ENCODE results near the gene NXT2.

DNA sequence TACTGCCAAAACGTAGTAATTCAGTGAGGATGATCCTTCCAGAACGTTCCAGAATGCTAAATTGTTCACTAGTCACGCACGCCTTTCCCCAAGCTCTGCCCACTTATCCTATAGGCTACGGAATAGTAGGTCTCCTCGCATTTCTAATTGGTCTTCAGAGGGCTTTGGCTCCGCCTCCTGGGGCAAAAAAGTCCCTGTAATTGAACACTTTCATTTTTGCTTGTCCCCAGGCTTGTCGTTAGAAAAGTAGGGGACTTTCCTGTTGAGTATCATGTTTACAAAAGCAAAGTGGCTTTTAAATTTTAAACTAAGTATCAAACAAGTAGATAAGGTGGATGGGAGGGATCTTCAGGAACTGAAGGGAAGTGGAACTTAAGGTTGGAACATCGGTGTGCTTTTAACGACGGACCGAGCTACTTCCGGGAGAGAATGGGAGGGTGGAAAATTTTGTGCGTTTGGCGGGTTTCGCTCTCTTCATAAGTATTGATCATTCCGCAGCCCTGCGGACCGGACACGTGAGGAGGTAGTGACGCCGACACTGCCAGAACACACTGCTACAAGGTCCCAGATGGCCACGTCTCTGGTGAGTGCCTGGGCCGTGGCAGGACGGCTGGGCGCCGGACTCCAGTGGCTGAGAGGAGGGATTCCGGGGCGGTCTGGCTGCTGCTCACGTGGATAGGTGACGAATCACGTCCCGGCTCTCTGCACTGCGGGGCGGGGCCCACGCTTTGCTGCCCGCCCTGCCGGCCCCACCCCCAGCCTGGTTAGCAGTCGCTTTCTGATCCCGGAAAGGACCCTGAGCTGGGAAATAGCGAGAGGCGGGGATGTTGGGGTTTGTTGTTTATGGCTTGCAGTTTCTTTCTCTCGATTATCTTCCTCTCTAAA lies at the start of gene NXT2:
- TF ChIP-seq, protein P1, sequence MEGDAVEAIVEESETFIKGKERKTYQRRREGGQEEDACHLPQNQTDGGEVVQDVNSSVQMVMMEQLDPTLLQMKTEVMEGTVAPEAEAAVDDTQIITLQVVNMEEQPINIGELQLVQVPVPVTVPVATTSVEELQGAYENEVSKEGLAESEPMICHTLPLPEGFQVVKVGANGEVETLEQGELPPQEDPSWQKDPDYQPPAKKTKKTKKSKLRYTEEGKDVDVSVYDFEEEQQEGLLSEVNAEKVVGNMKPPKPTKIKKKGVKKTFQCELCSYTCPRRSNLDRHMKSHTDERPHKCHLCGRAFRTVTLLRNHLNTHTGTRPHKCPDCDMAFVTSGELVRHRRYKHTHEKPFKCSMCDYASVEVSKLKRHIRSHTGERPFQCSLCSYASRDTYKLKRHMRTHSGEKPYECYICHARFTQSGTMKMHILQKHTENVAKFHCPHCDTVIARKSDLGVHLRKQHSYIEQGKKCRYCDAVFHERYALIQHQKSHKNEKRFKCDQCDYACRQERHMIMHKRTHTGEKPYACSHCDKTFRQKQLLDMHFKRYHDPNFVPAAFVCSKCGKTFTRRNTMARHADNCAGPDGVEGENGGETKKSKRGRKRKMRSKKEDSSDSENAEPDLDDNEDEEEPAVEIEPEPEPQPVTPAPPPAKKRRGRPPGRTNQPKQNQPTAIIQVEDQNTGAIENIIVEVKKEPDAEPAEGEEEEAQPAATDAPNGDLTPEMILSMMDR (IDR thresholded peaks at IDR 0.05; ENCODE audit: insufficient read depth, low read length, poor library complexity, severe bottlenecking), result no peak
- no peak for TF ChIP-seq EZH2phosphoT487 (conservative IDR thresholded peaks at IDR 0.05; ENCODE audit: low read length)
